ENCODE data around the gene MEGF10. TPM values are rescaled to one million over a fixed set of nuclear protein-coding genes. Genes with fewer than 3 reads are reported as not detected.

The MEGF10 gene
- total and polyA plus RNA-seq, 2 of the 8 experiments (the other 6 are each of a cell fraction or from before 2014, with no cell fraction given): 38.2 to 53.1 TPM

GRCh38 chr5:127338501-127338900 is 47.9 kb downstream of the MEGF10 start:
- no peaks in the 10 kb centered on the region for H3K23me2 ChIP-seq (ENCODE audit: low read depth, low read length)
- H2BK12ac ChIP-seq (ENCODE audit: low read depth, low read length): no peak overlapping the region
- no peak overlapping the region for H3K23ac ChIP-seq (ENCODE audit: insufficient read length)
- no peak overlapping the region for H2BK15ac ChIP-seq (ENCODE audit: low read length)
- H3K4me2 ChIP-seq (ENCODE audit: insufficient read depth in 1 of 2, low read depth in 2 of 2, low read length in 2 of 2): no peak overlapping the region; a peak in 1 of 4 replicates
- no peak overlapping the region for H3K14ac ChIP-seq (ENCODE audit: insufficient read length)
- H3K4me3 ChIP-seq (ENCODE audit: extremely low read depth in 1 of 4, insufficient read depth in 2 of 4, low read depth in 3 of 4, low read length in 4 of 4): peak overlapping the region in 1 of 4 experiments; percentile 24; a peak in 1 of 8 replicates
- H3K18ac ChIP-seq (ENCODE audit: extremely low read depth, low read length): no peak overlapping the region
- H3K4me1 ChIP-seq (replicated peaks in 1 of 4; ENCODE audit: control insufficient read depth in 3 of 4, insufficient read depth in 4 of 4, low read length in 3 of 4): peaks cover 0 to 22% (median 16%) of the 10 kb centered on the region in 4 experiments; a peak in 5 of 7 replicates
- no peaks in the 10 kb centered on the region for H4K20me1 ChIP-seq (replicated peaks in 1 of 2; ENCODE audit: control insufficient read depth in 1 of 2, insufficient read depth in 2 of 2, low read length in 2 of 2)
- H2AK5ac ChIP-seq (ENCODE audit: low read depth, low read length): no peak overlapping the region
- 4 to 100% methylated on average over 1 of the region's 1 CpG for WGBS, 2 experiments (ENCODE audit: extremely low coverage in 1 of 2, insufficient coverage in 1 of 2, insufficient read length in 1 of 2, insufficient replicate concordance in 2 of 2, low coverage in 1 of 2, low lambda C conversion rate in 2 of 2, missing lambda C conversion rate in 1 of 2)
- H4K8ac ChIP-seq (ENCODE audit: extremely low read depth, insufficient read depth, low read length): no peak overlapping the region
- no peak overlapping the region for H3K56ac ChIP-seq (replicated peaks; ENCODE audit: insufficient read length, low read depth, low read length)
- ChIA-PET CTCF (ENCODE audit: partially characterized antibody) (interaction anchor here (1.3 to 2.3 kb wide), 4 partner anchors 12 to 154 kb away, joined by 3 to 5 read pairs (median 4); no protein-coding TSS in a partner anchor), POLR2A (ENCODE audit: partially characterized antibody) (no interaction called here)
- peaks cover 2 to 12% (median 4%) of the 10 kb centered on the region in 4 experiments; a peak in 4 of 8 replicates for H3K36me3 ChIP-seq (ENCODE audit: control insufficient read depth in 2 of 4, insufficient read depth in 4 of 4, low read length in 3 of 4)
- H2AFZ ChIP-seq (ENCODE audit: low read length): no peak overlapping the region
- no peak overlapping the region for H3K27ac ChIP-seq (ENCODE audit: low read depth, low read length)
- H2BK20ac ChIP-seq (ENCODE audit: low read length): no peak overlapping the region
- no peaks in the 10 kb centered on the region for H3K27me3 ChIP-seq (replicated peaks in 1 of 4; ENCODE audit: control insufficient read depth in 3 of 4, extremely low read depth in 1 of 4, insufficient read depth in 3 of 4, low read length in 3 of 4)
- no peaks in the 10 kb centered on the region for H3K9me3 ChIP-seq (ENCODE audit: insufficient read depth in 2 of 2, low read depth in 1 of 2, low read length in 1 of 2)
- H3K79me1 ChIP-seq (ENCODE audit: low read depth, low read length): no peaks in the 10 kb centered on the region; the same call in 1 of the 2 replicates
- no peak for DNase-seq (ENCODE audit: low read depth in 1 of 2, low spot score in 2 of 2)
- FAIRE-seq: no peak
- peak overlapping the region; percentile 64 for H4K5ac ChIP-seq (ENCODE audit: insufficient read length, low read depth, low read length)
- no peaks in the 10 kb centered on the region for H3K79me2 ChIP-seq (ENCODE audit: control insufficient read depth in 1 of 2, insufficient read depth in 2 of 2, low read length in 2 of 2)
- H3K9ac ChIP-seq (replicated peaks in 1 of 4; ENCODE audit: extremely low read depth in 1 of 4, low read depth in 3 of 4, low read length in 3 of 4): no peak overlapping the region
- H4K91ac ChIP-seq (replicated peaks; ENCODE audit: insufficient read length, low read length): no peak overlapping the region
- H3K4ac ChIP-seq (replicated peaks; ENCODE audit: insufficient read length, low read depth, low read length): no peak overlapping the region
- H2BK5ac ChIP-seq (ENCODE audit: low read depth, low read length): no peak overlapping the region
- no peak overlapping the region for H2BK120ac ChIP-seq (replicated peaks; ENCODE audit: low read depth, low read length)
- TF ChIP-seq ATF3 (IDR thresholded peaks at IDR 0.05; ENCODE audit: insufficient read depth, low read depth, low read length) (no peak), SP1 (IDR thresholded peaks at IDR 0.05; ENCODE audit: low read depth, low read length) (no peak), SP2 (IDR thresholded peaks at IDR 0.05; ENCODE audit: low read length) (no peak), GTF2F1 (IDR thresholded peaks at IDR 0.05; ENCODE audit: borderline replicate concordance, low read depth, low read length) (no peak), SUZ12 (IDR thresholded peaks at IDR 0.05; ENCODE audit: low read length) (no peak), BRCA1 (IDR thresholded peaks at IDR 0.05; ENCODE audit: low read depth, low read length) (no peak), NRF1 (IDR thresholded peaks at IDR 0.05; ENCODE audit: low read depth, low read length) (no peak), CHD2 (IDR thresholded peaks at IDR 0.05; ENCODE audit: low read length) (no peak), TAF1 (IDR thresholded peaks at IDR 0.05; ENCODE audit: low read depth, low read length) (no peak), HDAC2 (IDR thresholded peaks at IDR 0.05; ENCODE audit: borderline replicate concordance in 1 of 2, low read depth in 2 of 2, low read length in 2 of 2) (no peak), MAX (IDR thresholded peaks at IDR 0.05) (no peak), HDAC6 (IDR thresholded peaks at IDR 0.05; ENCODE audit: low read depth, low read length) (no peak), CHD1 (IDR thresholded peaks at IDR 0.05; ENCODE audit: low read depth, low read length) (no peak), ZNF274 (IDR thresholded peaks at IDR 0.05; ENCODE audit: borderline replicate concordance, extremely low read depth, low read length) (no peak)

Measured in H1 (cell line).